HepG2 (cell line): ENCODE data around the gene IGF2. TPM values are rescaled to one million over a fixed set of nuclear protein-coding genes. Genes with fewer than 3 reads are reported as not detected.

Source experiments
- CAMTA2 ChIP-seq: sonication (generic); formaldehyde crosslinking; IDR thresholded peaks from 2 replicates; pipeline ENCODE4 v1.4.0; 2020; ENCODE audit warnings: mild to moderate bottlenecking, missing genetic modification reagents, borderline replicate concordance
- CEBPB ChIP-seq: IDR thresholded peaks from 2 replicates; pipeline ENCODE4 v1.6.1; 2011; ENCODE audit warnings: low read depth, low read length, improper control_type of control experiment, borderline replicate concordance
- EEA1 ChIP-seq: sonication (generic); formaldehyde crosslinking; IDR thresholded peaks from 2 replicates; pipeline ENCODE4 v1.5.1; 2020; ENCODE audit warnings: mild to moderate bottlenecking, missing genetic modification reagents, borderline replicate concordance
- EHMT2 ChIP-seq: fragments of 200-600 bp; sonication (generic); IDR thresholded peaks from 2 replicates; pipeline ENCODE4 v1.7.0; 2017; ENCODE audit warnings: antibody characterized with exemption, low read depth, low read length, borderline replicate concordance
- ELF3 ChIP-seq: IDR thresholded peaks from 2 replicates; pipeline ENCODE4 v1.6.1; 2016; ENCODE audit warnings: missing genetic modification reagents, missing compliant biosample characterization
- HOXA7 ChIP-seq: sonication (generic); formaldehyde crosslinking; IDR thresholded peaks from 2 replicates; pipeline ENCODE4 v1.8.1; 2022; ENCODE audit warnings: mild to moderate bottlenecking, missing genetic modification reagents, moderate library complexity
- KAT2B ChIP-seq: fragments of 150-350 bp; IDR thresholded peaks from 2 replicates; pipeline ENCODE4 v1.6.1; 2014; ENCODE audit warnings: low read depth, low read length, borderline replicate concordance
- MTA1 ChIP-seq: sonication (generic); formaldehyde crosslinking; IDR thresholded peaks from 2 replicates; pipeline ENCODE4 v1.4.0; 2020; ENCODE audit warnings: missing genetic modification reagents, mild to moderate bottlenecking, borderline replicate concordance
- PAX8 ChIP-seq: sonication (generic); formaldehyde crosslinking; IDR thresholded peaks from 2 replicates; pipeline ENCODE4 v1.8.0; 2022; ENCODE audit warnings: mild to moderate bottlenecking, missing genetic modification reagents, borderline replicate concordance
- RERE ChIP-seq: IDR thresholded peaks from 2 replicates; pipeline ENCODE4 v1.6.1; 2016; ENCODE audit warnings: low read depth, missing genetic modification reagents, missing compliant biosample characterization
- RXRA ChIP-seq: sonication (generic); formaldehyde crosslinking; IDR thresholded peaks from 2 replicates; pipeline ENCODE4 v1.5.1; 2020; ENCODE audit warnings: missing genetic modification reagents
- SMC3 ChIP-seq: IDR thresholded peaks from 2 replicates; pipeline ENCODE4 v1.6.1; 2011; ENCODE audit warnings: low read length, improper control_type of control experiment
- XBP1 ChIP-seq: sonication (generic); formaldehyde crosslinking; IDR thresholded peaks from 2 replicates; pipeline ENCODE4 v1.5.0; 2020; ENCODE audit warnings: missing genetic modification reagents
- ZNF160 ChIP-seq: sonication (generic); formaldehyde crosslinking; IDR thresholded peaks from 2 replicates; pipeline ENCODE4 v1.8.0; 2022; ENCODE audit warnings: mild to moderate bottlenecking, inconsistent platforms, missing genetic modification reagents
- ZNF572 ChIP-seq: sonication (generic); formaldehyde crosslinking; IDR thresholded peaks from 2 replicates; pipeline ENCODE4 v1.5.1; 2020; ENCODE audit warnings: mild to moderate bottlenecking, missing genetic modification reagents
- ZNF850 ChIP-seq: sonication (generic); formaldehyde crosslinking; conservative IDR thresholded peaks from 2 replicates; pipeline ENCODE4 v1.9.0; 2021; ENCODE audit warnings: mild to moderate bottlenecking, missing genetic modification reagents
- ZSCAN29 ChIP-seq: sonication (generic); formaldehyde crosslinking; conservative IDR thresholded peaks from 2 replicates; pipeline ENCODE4 v1.4.0; 2020; ENCODE audit warnings: mild to moderate bottlenecking, missing genetic modification reagents
- polyA plus RNA-seq, 8 experiments: library from polyadenylated mRNA; depleted of rRNA in 3 of 8; stranded (reverse) in 7 of 8; unstranded in 1 of 8; fragments of >200 nt; fragmentation: Illumina TruSeq in 4 of 8; extraction: Trizol in 4 of 8; gene quantifications; 2 replicates each; pipeline versions ENCODE4 v1.2.1 to v1.2.3, GENCODE V29; 2011 to 2016; ENCODE audit warnings: low read depth in 4 of 8, missing spikeins in 1 of 8, mixed read lengths in 1 of 8; ENCODE audit not compliant: insufficient read depth in 1 of 8
- total RNA-seq, 5 experiments: library from RNA; depleted of rRNA; stranded (reverse); fragments of >200 nt; fragmentation: Illumina TruSeq; extraction: Trizol; gene quantifications; 2 replicates each; pipeline ENCODE4 v1.2.3, GENCODE V29; 2016; ENCODE audit warnings: low read depth in 1 of 5
- TF ChIP-seq, protein P1 (sequence below): IDR thresholded peaks from 2 replicates; pipeline ENCODE4 v1.6.1; 2012; ENCODE audit warnings: low read depth, low read length, improper control_type of control experiment
- TF ChIP-seq, protein P2 (sequence below), 2 experiments: fragments of 450-650 bp in 1 of 2; sonication (generic) in 1 of 2; formaldehyde crosslinking; IDR thresholded peaks; 2 replicates each; pipeline versions ENCODE4 v1.5.0 to v1.8.0; 2020 to 2022; ENCODE audit warnings: mild to moderate bottlenecking in 1 of 2, missing genetic modification reagents in 1 of 2

IGF2 gene
- total and polyA plus RNA-seq, 2 of the 13 experiments (the other 11 are each of a cell fraction or from before 2014, with no cell fraction given), result 79.1 to 254 TPM

DNA sequence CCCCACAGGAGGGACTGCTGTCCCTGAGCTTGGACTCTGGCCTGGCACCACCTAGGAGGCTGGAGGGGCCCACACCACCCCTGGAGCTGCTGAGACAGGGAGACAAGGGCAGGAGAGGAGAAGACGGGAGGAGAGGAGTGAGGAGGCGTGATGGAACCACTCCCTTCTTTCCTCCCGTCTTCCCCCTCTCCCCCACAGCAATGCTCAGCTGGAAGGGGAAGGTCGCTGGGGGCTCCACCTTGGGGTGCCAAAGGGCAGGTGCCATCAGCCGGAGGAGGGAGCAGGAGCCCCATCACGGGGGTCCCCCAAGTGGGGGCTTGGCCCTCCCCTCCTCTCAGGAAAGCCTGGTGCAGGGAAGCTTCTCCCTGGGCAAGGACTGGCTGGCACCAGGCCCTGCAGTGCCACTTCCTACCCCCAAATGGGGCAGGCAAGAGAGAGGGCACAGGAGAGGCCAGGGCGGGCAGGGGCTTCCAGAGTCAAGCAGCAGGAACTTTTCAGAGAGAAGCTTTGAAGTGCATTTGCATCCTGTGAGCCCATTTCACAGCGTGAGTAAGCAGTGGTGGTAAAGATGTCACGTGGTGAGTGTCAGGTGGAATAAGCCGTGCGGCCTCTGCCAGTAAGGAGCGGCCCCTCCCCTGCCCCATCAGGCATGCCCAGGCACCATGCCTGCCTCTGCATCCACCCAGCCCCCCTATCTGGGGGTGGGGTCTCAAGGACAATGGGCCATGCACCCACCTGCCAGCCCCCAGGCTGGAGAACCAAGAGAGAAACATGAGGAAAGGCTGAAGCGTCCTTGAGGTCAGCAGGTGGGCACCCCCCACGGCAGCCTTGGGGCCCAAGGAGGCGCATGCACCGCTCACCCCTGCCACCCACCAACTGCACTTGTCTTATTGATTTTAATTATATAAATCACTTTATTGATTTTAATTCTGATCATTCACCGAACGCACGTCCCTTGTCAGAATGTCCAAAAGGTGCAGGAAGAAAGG, 4.9 kb downstream of the IGF2 start (continued):
- TF ChIP-seq, protein P1, sequence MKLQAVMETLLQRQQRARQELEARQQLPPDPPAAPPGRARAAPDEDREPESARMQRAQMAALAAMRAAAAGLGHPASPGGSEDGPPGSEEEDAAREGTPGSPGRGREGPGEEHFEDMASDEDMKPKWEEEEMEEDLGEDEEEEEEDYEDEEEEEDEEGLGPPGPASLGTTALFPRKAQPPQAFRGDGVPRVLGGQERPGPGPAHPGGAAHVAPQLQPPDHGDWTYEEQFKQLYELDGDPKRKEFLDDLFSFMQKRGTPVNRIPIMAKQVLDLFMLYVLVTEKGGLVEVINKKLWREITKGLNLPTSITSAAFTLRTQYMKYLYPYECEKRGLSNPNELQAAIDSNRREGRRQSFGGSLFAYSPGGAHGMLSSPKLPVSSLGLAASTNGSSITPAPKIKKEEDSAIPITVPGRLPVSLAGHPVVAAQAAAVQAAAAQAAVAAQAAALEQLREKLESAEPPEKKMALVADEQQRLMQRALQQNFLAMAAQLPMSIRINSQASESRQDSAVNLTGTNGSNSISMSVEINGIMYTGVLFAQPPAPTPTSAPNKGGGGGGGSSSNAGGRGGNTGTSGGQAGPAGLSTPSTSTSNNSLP, result no peak
- no peak for TF ChIP-seq ZNF572 (CRISPR knock-in tag)
- no peak for TF ChIP-seq ZSCAN29 (CRISPR knock-in tag)
- TF ChIP-seq RERE (CRISPR knock-in tag), result no peak
- no peak for TF ChIP-seq PAX8
- no peak for TF ChIP-seq KAT2B
- no peak for TF ChIP-seq XBP1 (CRISPR knock-in tag)
- no peak for TF ChIP-seq SMC3
- no peak for TF ChIP-seq CAMTA2 (CRISPR knock-in tag)
- TF ChIP-seq CEBPB, result no peak
- no peak for TF ChIP-seq ZNF850 (CRISPR knock-in tag)
- no peak for TF ChIP-seq HOXA7
- TF ChIP-seq ZNF160 (CRISPR knock-in tag), result no peak
- TF ChIP-seq MTA1 (CRISPR knock-in tag), result 0 out of 2 replicates have a peak, but pooled peaks have one; percentile 4
- TF ChIP-seq, protein P2, sequence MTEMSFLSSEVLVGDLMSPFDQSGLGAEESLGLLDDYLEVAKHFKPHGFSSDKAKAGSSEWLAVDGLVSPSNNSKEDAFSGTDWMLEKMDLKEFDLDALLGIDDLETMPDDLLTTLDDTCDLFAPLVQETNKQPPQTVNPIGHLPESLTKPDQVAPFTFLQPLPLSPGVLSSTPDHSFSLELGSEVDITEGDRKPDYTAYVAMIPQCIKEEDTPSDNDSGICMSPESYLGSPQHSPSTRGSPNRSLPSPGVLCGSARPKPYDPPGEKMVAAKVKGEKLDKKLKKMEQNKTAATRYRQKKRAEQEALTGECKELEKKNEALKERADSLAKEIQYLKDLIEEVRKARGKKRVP (CRISPR knock-in tag; IDR thresholded peaks at IDR 0.05), result no peak
- TF ChIP-seq ELF3 (CRISPR knock-in tag), result no peak
- no peak for TF ChIP-seq RXRA (CRISPR knock-in tag)
- no peak for TF ChIP-seq EEA1
- TF ChIP-seq EHMT2, result no peak
